ENCODE results near the gene TBP.

Gene TBP

GRCh38 chr6:170545405-170545804 lies 8.8 kb upstream of the TBP start:
- TF ChIP-seq MAX (IDR thresholded peaks at IDR 0.05) = no peak
- TF ChIP-seq TCF12 (IDR thresholded peaks at IDR 0.05; ENCODE audit: low read depth) = no peak
- TF ChIP-seq TAF1 (IDR thresholded peaks at IDR 0.05; ENCODE audit: low read depth) = no peak
- no peak for TF ChIP-seq TEAD4 (IDR thresholded peaks at IDR 0.05)
- no peak for TF ChIP-seq ZBTB7A (IDR thresholded peaks at IDR 0.05; ENCODE audit: low read depth)
- TF ChIP-seq, protein P1, sequence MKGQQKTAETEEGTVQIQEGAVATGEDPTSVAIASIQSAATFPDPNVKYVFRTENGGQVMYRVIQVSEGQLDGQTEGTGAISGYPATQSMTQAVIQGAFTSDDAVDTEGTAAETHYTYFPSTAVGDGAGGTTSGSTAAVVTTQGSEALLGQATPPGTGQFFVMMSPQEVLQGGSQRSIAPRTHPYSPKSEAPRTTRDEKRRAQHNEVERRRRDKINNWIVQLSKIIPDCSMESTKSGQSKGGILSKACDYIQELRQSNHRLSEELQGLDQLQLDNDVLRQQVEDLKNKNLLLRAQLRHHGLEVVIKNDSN (IDR thresholded peaks at IDR 0.05) = no peak
- TF ChIP-seq CREB1 (IDR thresholded peaks at IDR 0.05; ENCODE audit: low read depth) = no peak

GRCh38 chr6:170552765-170553533 lies 1.2 kb upstream of the TBP start, which contains the start of gene PSMB1:
PSMB1 (minus strand) TSS chr6:170553307; CDS start chr6:170553242, 65 bp downstream.
- no peak for TF ChIP-seq RAD21 (IDR thresholded peaks at IDR 0.05; ENCODE audit: low read depth)
- no peak for TF ChIP-seq EP300 (IDR thresholded peaks at IDR 0.05; ENCODE audit: borderline replicate concordance)
- no peak for TF ChIP-seq REST (IDR thresholded peaks at IDR 0.05; ENCODE audit: low read depth)
- no peak; the same call in 1 of the 2 replicates for TF ChIP-seq EGR1 (IDR thresholded peaks at IDR 0.05)
- peak; percentile 20; the same call in 1 of the 2 replicates for TF ChIP-seq NFIC (IDR thresholded peaks at IDR 0.05)
- TF ChIP-seq, protein P1 (IDR thresholded peaks at IDR 0.05) = no peak; the same call in 1 of the 2 replicates
- no peak for TF ChIP-seq FOXM1 (IDR thresholded peaks at IDR 0.05; ENCODE audit: borderline replicate concordance, low read depth)
- TF ChIP-seq TCF12 (IDR thresholded peaks at IDR 0.05; ENCODE audit: low read depth) = no peak
- TF ChIP-seq TAF1 (IDR thresholded peaks at IDR 0.05; ENCODE audit: low read depth) = peak; percentile 94
- TF ChIP-seq ZBTB7A (IDR thresholded peaks at IDR 0.05; ENCODE audit: low read depth) = no peak
- TF ChIP-seq CREB1 (IDR thresholded peaks at IDR 0.05; ENCODE audit: low read depth) = peak; percentile 86
- no peak for TF ChIP-seq CEBPB (IDR thresholded peaks at IDR 0.05)
- no peak for TF ChIP-seq TEAD4 (IDR thresholded peaks at IDR 0.05)
- TF ChIP-seq MAX (IDR thresholded peaks at IDR 0.05) = peak; percentile 67
- TF ChIP-seq YY1 (IDR thresholded peaks at IDR 0.05; ENCODE audit: low read depth) = peak; percentile 93

DNA sequence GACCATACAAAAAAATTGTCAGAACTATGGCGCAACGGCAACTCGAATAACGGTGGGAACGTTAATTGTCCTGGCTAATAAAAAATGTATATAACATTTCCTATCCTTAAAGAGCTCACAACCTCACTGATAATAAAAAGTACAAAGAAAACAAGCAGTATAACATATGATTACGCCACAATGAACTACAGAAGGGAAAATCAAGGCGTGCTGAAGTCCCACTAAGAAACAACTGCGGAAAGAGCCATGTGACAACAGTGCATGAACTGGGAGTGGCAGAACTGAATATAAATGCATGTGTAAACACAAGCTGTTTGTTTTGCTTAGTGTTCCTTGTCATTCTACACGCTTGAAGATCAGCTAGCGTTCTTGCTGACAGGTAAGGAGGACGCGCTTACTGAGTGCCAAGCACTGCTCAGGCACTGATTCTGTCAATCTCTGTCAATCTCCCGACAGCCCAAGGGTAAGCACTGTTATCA lies 596 bp upstream of the TBP start:
- TF ChIP-seq ZBTB7A (IDR thresholded peaks at IDR 0.05; ENCODE audit: low read depth) (no peak), RAD21 (IDR thresholded peaks at IDR 0.05; ENCODE audit: low read depth) (no peak), EGR1 (IDR thresholded peaks at IDR 0.05) (no peak), REST (IDR thresholded peaks at IDR 0.05; ENCODE audit: low read depth) (no peak), TCF12 (IDR thresholded peaks at IDR 0.05; ENCODE audit: low read depth) (no peak), EP300 (IDR thresholded peaks at IDR 0.05; ENCODE audit: borderline replicate concordance) (no peak), YY1 (IDR thresholded peaks at IDR 0.05; ENCODE audit: low read depth) (no peak)
- TF ChIP-seq, protein P1 (IDR thresholded peaks at IDR 0.05) = no peak; the same call in 1 of the 2 replicates

DNA sequence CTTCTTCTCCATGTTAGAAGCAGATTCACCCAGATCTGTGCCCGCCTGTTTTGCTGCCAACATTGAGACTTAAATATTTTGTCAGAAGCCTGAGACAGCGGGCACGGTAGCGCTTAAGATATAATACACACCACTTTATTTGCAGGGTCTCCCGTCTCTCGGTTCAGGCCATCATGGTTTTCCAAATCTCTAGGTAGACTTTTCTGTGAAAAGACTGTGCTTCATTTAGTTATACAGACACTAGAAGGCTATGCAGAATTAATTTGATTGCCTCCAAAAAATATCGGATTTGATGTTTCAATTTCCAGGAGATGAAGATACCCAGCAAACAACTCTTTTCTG lies 598 bp downstream of the TBP start:
- TF ChIP-seq FOXM1 (IDR thresholded peaks at IDR 0.05; ENCODE audit: borderline replicate concordance, low read depth) = no peak
- TF ChIP-seq TAF1 (IDR thresholded peaks at IDR 0.05; ENCODE audit: low read depth) = no peak
- no peak for TF ChIP-seq MAX (IDR thresholded peaks at IDR 0.05)
- TF ChIP-seq TEAD4 (IDR thresholded peaks at IDR 0.05) = no peak
- no peak for TF ChIP-seq YY1 (IDR thresholded peaks at IDR 0.05; ENCODE audit: low read depth)
- no peak for TF ChIP-seq REST (IDR thresholded peaks at IDR 0.05; ENCODE audit: low read depth)
- TF ChIP-seq, protein P1 (IDR thresholded peaks at IDR 0.05) = no peak
- no peak for TF ChIP-seq CEBPB (IDR thresholded peaks at IDR 0.05)
- no peak for TF ChIP-seq NFIC (IDR thresholded peaks at IDR 0.05)
- no peak for TF ChIP-seq TCF12 (IDR thresholded peaks at IDR 0.05; ENCODE audit: low read depth)
- no peak for TF ChIP-seq CREB1 (IDR thresholded peaks at IDR 0.05; ENCODE audit: low read depth)
- TF ChIP-seq EP300 (IDR thresholded peaks at IDR 0.05; ENCODE audit: borderline replicate concordance) = no peak
- TF ChIP-seq EGR1 (IDR thresholded peaks at IDR 0.05) = no peak
- no peak for TF ChIP-seq RAD21 (IDR thresholded peaks at IDR 0.05; ENCODE audit: low read depth)
- TF ChIP-seq ZBTB7A (IDR thresholded peaks at IDR 0.05; ENCODE audit: low read depth) = no peak

Measured in Ishikawa (cell line).